Testis (tissue), 3 donors: Measurements from ENCODE around the gene ARSG. TPM values are rescaled to one million over a fixed set of nuclear protein-coding genes. Genes with fewer than 3 reads are reported as not detected.

ENCODE experiments used
- DNase-seq: peaks from one replicate; pipeline ENCODE4 v3.0.0-alpha.2; 2019
- H3K27ac ChIP-seq, 2 donors: fragments of 200-600 bp; sonication (generic); one replicate each; pipeline ENCODE4 v1.5.1; 2019
- H3K27me3 ChIP-seq: fragments of 200-600 bp; sonication (generic); one replicate; pipeline ENCODE4 v1.5.1; 2019
- H3K36me3 ChIP-seq: fragments of 200-600 bp; sonication (generic); one replicate; pipeline ENCODE4 v1.5.1; 2017; ENCODE audit warnings: low read depth; ENCODE audit errors: missing control alignments
- H3K4me1 ChIP-seq: fragments of 200-600 bp; sonication (generic); one replicate; pipeline ENCODE4 v1.5.1; 2019
- H3K4me3 ChIP-seq, 2 donors: fragments of 200-600 bp; sonication (generic); one replicate each; pipeline ENCODE4 v1.5.1; 2017 to 2019
- H3K9me3 ChIP-seq: fragments of 200-600 bp; sonication (generic); one replicate; pipeline ENCODE4 v1.5.1; 2017
- POLR2A ChIP-seq: fragments of 450-650 bp; IDR thresholded peaks from one replicate; pipeline ENCODE4 v1.6.1; 2017; ENCODE audit warnings: antibody characterized with exemption, mild to moderate bottlenecking, moderate library complexity
- WGBS, 2 donors: methylation state at CpG; one replicate each; pipeline ENCODE4 v1.1.5; 2018; 5-methylcytosine and 5-hydroxymethylcytosine counted together
- intact Hi-C: fragments of 100-400 bp; cut with DNase I; formaldehyde crosslinking; loops from one replicate; pipeline ENCODE4 v1.15.1; 2023; ENCODE audit warnings: low total_unique reads
- polyA plus RNA-seq: library from polyadenylated mRNA; stranded (reverse); fragments of 350-450 nt; fragmentation: Illumina TruSeq; extraction: RNeasy Lipid Tissue Mini Kit (QIAGEN cat#74804); gene quantifications from one replicate; pipeline ENCODE4 v1.2.3, GENCODE V29; 2014; ENCODE audit warnings: low read depth, low replicate concordance; ENCODE audit not compliant: insufficient read depth
- total RNA-seq, 2 donors: library from RNA; depleted of rRNA; stranded (reverse); fragments of >200 nt; gene quantifications; one replicate each; pipeline ENCODE4 v1.2.3, GENCODE V29; 2016
- TF ChIP-seq, protein P1 (sequence below), 3 experiments: fragments of 450-650 bp in 2 of 3; fragments of 200-600 bp in 1 of 3; sonication (generic) in 1 of 3; IDR thresholded peaks; one replicate each; pipeline ENCODE4 v1.5.1; 2016 to 2019; ENCODE audit warnings: antibody characterized with exemption in 3 of 3, mild to moderate bottlenecking in 2 of 3, moderate library complexity in 1 of 3

ARSG gene
- total and polyA plus RNA-seq, 3 donors from 2014 or later = 7.4 to 16.9 (median 12.5) TPM

DNA sequence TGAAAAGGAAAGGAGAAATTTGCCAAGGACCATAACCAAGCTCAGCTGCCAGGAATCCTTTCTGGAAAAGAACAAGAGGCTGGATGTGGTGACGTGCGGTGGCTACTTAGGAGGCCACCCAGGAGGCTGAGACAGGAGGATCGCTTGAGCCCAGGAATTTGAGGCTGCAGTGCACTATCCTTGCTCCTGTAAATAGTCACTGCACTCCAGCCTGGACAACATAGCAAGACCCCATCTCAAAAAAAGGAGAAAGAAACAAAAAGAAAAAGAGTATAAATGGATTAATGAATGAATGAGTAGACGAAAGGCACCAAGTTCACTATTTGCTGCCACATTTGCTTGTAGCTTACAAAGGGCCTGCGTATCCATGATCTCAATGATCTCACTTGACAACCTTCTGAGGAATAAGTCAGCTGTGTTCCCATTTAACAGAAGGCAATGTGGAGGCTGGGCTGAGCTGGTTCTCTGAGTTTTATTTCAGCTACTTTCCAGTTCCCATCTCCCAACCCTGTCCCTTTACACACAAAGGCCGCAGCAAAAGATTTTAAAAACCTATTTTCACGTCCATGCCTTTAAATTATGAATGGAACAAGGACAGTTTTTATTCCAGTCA is 29.8 kb downstream of the ARSG start:
- H3K9me3 ChIP-seq = no peaks in the 10 kb centered on the region
- TF ChIP-seq POLR2A = no peak
- TF ChIP-seq, protein P1, sequence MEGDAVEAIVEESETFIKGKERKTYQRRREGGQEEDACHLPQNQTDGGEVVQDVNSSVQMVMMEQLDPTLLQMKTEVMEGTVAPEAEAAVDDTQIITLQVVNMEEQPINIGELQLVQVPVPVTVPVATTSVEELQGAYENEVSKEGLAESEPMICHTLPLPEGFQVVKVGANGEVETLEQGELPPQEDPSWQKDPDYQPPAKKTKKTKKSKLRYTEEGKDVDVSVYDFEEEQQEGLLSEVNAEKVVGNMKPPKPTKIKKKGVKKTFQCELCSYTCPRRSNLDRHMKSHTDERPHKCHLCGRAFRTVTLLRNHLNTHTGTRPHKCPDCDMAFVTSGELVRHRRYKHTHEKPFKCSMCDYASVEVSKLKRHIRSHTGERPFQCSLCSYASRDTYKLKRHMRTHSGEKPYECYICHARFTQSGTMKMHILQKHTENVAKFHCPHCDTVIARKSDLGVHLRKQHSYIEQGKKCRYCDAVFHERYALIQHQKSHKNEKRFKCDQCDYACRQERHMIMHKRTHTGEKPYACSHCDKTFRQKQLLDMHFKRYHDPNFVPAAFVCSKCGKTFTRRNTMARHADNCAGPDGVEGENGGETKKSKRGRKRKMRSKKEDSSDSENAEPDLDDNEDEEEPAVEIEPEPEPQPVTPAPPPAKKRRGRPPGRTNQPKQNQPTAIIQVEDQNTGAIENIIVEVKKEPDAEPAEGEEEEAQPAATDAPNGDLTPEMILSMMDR (IDR thresholded peaks at IDR 0.05) = no peak
- no peaks in the 10 kb centered on the region for H3K27me3 ChIP-seq
- 91 to 93% methylated on average over 7 of the region's 7 CpGs for WGBS, 2 donors
- H3K36me3 ChIP-seq = no peaks in the 10 kb centered on the region
- H3K27ac ChIP-seq = no peak overlapping the region
- no peak for DNase-seq
- H3K4me3 ChIP-seq = no peak overlapping the region
- H3K4me1 ChIP-seq = no peaks in the 10 kb centered on the region
- intact Hi-C loops = no loop called here

GRCh38 chr17:68321556-68321954 is 30.3 kb downstream of the ARSG start:
- 64 to 69% methylated on average over 4 of the region's 4 CpGs for WGBS, 2 donors

GRCh38 chr17:68322630-68323029 is 31.3 kb downstream of the ARSG start:
- Histone ChIP-seq H3K4me1 (no peaks in the 10 kb centered on the region), H3K36me3 (no peaks in the 10 kb centered on the region), H3K4me3 (no peak overlapping the region), H3K9me3 (no peaks in the 10 kb centered on the region), H3K27me3 (no peaks in the 10 kb centered on the region), H3K27ac (no peak overlapping the region)
- whole genome bisulfite sequencing, 2 donors = 60 to 72% methylated on average over 3 of the region's 3 CpGs
- DNase-seq = no peak
- TF ChIP-seq POLR2A = no peak
- intact Hi-C loops = no loop called here

More at GRCh38 chr17:68321556-68321954, 30.3 kb downstream of the ARSG start:
- H3K27ac ChIP-seq = no peak overlapping the region
- intact Hi-C loops = no loop called here
- H3K4me3 ChIP-seq = no peak overlapping the region
- H3K36me3 ChIP-seq = no peaks in the 10 kb centered on the region
- H3K9me3 ChIP-seq = no peaks in the 10 kb centered on the region
- TF ChIP-seq, protein P1 (IDR thresholded peaks at IDR 0.05) = no peak
- TF ChIP-seq POLR2A = no peak
- no peak for DNase-seq
- H3K4me1 ChIP-seq = no peaks in the 10 kb centered on the region
- no peaks in the 10 kb centered on the region for H3K27me3 ChIP-seq

- DNase-seq = no peak
- H3K27ac ChIP-seq = no peak overlapping the region
- intact Hi-C loops = no loop called here
- no peaks in the 10 kb centered on the region for H3K4me1 ChIP-seq
- H3K4me3 ChIP-seq = no peak overlapping the region
- TF ChIP-seq POLR2A = no peak
- TF ChIP-seq, protein P1 (IDR thresholded peaks at IDR 0.05) = no peak
- WGBS, 2 donors = 83 to 88% methylated on average over 9 to 10 of the region's 10 CpGs
- H3K36me3 ChIP-seq = no peaks in the 10 kb centered on the region
- no peaks in the 10 kb centered on the region for H3K9me3 ChIP-seq
- no peaks in the 10 kb centered on the region for H3K27me3 ChIP-seq
These were observed 32.8 kb downstream of the ARSG start for GRCh38 chr17:68324114-68324513.

DNA sequence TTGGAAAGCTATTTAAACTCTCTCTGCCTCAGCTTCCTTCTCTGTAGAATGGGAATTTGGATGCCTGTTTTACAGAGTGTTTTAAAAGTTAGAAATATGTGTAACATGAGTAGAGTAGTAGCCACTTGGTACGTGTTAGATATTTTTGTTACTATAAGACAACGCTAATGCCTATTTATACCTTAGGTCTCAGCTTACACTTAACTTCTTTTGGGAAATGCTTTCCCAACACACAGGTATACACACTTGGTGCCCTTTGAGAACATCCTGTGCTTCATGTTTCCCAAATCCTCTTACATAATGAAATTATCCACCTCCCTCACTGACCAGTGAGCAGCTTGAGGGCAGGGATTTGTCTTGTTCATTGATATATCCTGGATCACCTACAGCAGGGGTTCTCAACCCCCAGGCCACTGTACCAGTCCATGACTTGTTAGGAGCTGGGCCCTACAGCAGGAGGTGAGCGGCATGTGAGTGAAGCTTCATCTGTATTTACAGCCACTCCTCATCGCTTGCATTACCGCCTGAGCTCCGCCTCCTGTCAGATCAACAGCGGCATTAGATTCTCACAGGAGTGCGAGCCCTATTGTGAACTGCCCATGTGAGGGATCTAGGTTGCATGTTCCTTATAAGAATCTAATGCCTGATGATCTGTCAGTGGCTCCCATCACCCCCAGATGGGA is 33.5 kb downstream of the ARSG start:
- DNase-seq = no peak
- intact Hi-C loops = no loop called here
- Histone ChIP-seq H3K27me3 (no peaks in the 10 kb centered on the region), H3K27ac (no peak overlapping the region), H3K36me3 (no peaks in the 10 kb centered on the region), H3K4me1 (no peaks in the 10 kb centered on the region), H3K9me3 (no peaks in the 10 kb centered on the region), H3K4me3 (no peak overlapping the region)
- WGBS, 2 donors = 94 to 97% methylated on average over 8 of the region's 8 CpGs
- TF ChIP-seq, protein P1 (IDR thresholded peaks at IDR 0.05) = no peak
- no peak for TF ChIP-seq POLR2A
